HEK293 (cell line): ENCODE data around the gene SYNPO2L.

Experiments used
- CTCF ChIA-PET: fragments of 350-600 bp; formaldehyde crosslinking; extraction: SDS; loops from one replicate; lab custom pipeline; 2021; ENCODE audit warnings: antibody characterized with exemption; lab: Yijun Ruan, JAX
- POLR2A ChIA-PET: fragments of 300-600 bp; formaldehyde crosslinking; extraction: SDS; loops from one replicate; lab custom pipeline; 2020; ENCODE audit warnings: antibody characterized with exemption, inconsistent platforms; lab: Yijun Ruan, JAX
- H3K27ac ChIP-seq: fragments of 200-500 bp; sonication (Bioruptor generic); 2 replicates; pipeline ENCODE4 v1.5.1; 2014; ENCODE audit warnings: low read depth, low read length, control low read depth, inconsistent platforms; ENCODE audit errors: extremely low read depth
- H3K36me3 ChIP-seq, 2 experiments: fragments of 200-500 bp in 1 of 2; sonication (Bioruptor generic) in 1 of 2; 1 replicate in 1 of 2; 2 replicates in 1 of 2; pipeline ENCODE4 v1.5.1; 2014 to 2017; ENCODE audit warnings: inconsistent platforms in 2 of 2, low read length in 2 of 2; ENCODE audit not compliant: control insufficient read depth in 2 of 2, insufficient read depth in 1 of 2
- H3K4me1 ChIP-seq: fragments of 200-500 bp; sonication (Bioruptor generic); 2 replicates; pipeline ENCODE4 v1.5.1; 2014; ENCODE audit warnings: mild to moderate bottlenecking, low read length, inconsistent platforms; ENCODE audit not compliant: control insufficient read depth, insufficient read depth
- H3K4me3 ChIP-seq: 2 replicates; pipeline ENCODE4 v1.5.1; 2011; ENCODE audit warnings: low read depth, mild to moderate bottlenecking, control low read depth, low read length, moderate library complexity
- H3K9me3 ChIP-seq: fragments of 200-500 bp; sonication (Bioruptor generic); 2 replicates; pipeline ENCODE4 v1.5.1; 2014; ENCODE audit warnings: low read depth, low read length, inconsistent platforms; ENCODE audit not compliant: control insufficient read depth, insufficient read depth
- ELK4 ChIP-seq: IDR thresholded peaks from 2 replicates; pipeline ENCODE4 v1.6.1; 2011; ENCODE audit warnings: mild to moderate bottlenecking, low read depth, low read length, borderline replicate concordance
- KLF8 ChIP-seq: fragments of 450-650 bp; formaldehyde crosslinking; IDR thresholded peaks from 2 replicates; pipeline ENCODE4 v1.5.1; 2016; ENCODE audit warnings: missing biosample characterization, missing genetic modification characterization
- MYNN ChIP-seq: fragments of 450-650 bp; formaldehyde crosslinking; IDR thresholded peaks from 2 replicates; pipeline ENCODE4 v1.5.1; 2016; ENCODE audit warnings: missing biosample characterization, missing genetic modification characterization, borderline replicate concordance
- OVOL3 ChIP-seq: fragments of 450-650 bp; formaldehyde crosslinking; IDR thresholded peaks from 2 replicates; pipeline ENCODE4 v1.5.1; 2016; ENCODE audit warnings: missing biosample characterization, missing genetic modification characterization
- PRDM1 ChIP-seq: fragments of 450-650 bp; formaldehyde crosslinking; IDR thresholded peaks from 2 replicates; pipeline ENCODE4; 2016; ENCODE audit warnings: missing biosample characterization, missing genetic modification characterization
- RBAK ChIP-seq: fragments of 450-650 bp; formaldehyde crosslinking; IDR thresholded peaks from 2 replicates; pipeline ENCODE4 v1.5.1; 2016; ENCODE audit warnings: missing biosample characterization, missing genetic modification characterization
- SALL2 ChIP-seq: fragments of 450-650 bp; formaldehyde crosslinking; IDR thresholded peaks from 2 replicates; pipeline ENCODE4 v1.5.0; 2017; ENCODE audit warnings: missing biosample characterization, mild to moderate bottlenecking, missing genetic modification characterization, borderline replicate concordance
- SCRT2 ChIP-seq: fragments of 450-650 bp; formaldehyde crosslinking; IDR thresholded peaks from 2 replicates; pipeline ENCODE4 v1.5.1; 2016; ENCODE audit warnings: missing biosample characterization, missing genetic modification characterization
- SP3 ChIP-seq: fragments of 450-650 bp; formaldehyde crosslinking; IDR thresholded peaks from 2 replicates; pipeline ENCODE4 v1.5.1; 2016; ENCODE audit warnings: missing biosample characterization, missing genetic modification characterization
- TCF7L2 ChIP-seq: IDR thresholded peaks from 2 replicates; pipeline ENCODE4 v1.6.1; 2011; ENCODE audit warnings: low read depth, mild to moderate bottlenecking, inconsistent platforms, low read length, moderate library complexity, borderline replicate concordance
- TRIM28 ChIP-seq: IDR thresholded peaks from 2 replicates; pipeline ENCODE4 v1.6.1; 2011; ENCODE audit warnings: low read length, control low read depth, borderline replicate concordance
- ZBTB44 ChIP-seq: fragments of 450-650 bp; IDR thresholded peaks from 2 replicates; pipeline ENCODE4 v1.5.1; 2018; ENCODE audit warnings: missing biosample characterization, mild to moderate bottlenecking, missing genetic modification characterization
- ZIC2 ChIP-seq: fragments of 450-650 bp; formaldehyde crosslinking; IDR thresholded peaks from 2 replicates; pipeline ENCODE4 v1.5.1; 2016; ENCODE audit warnings: missing biosample characterization, missing genetic modification characterization
- ZNF140 ChIP-seq: fragments of 450-650 bp; formaldehyde crosslinking; IDR thresholded peaks from 2 replicates; pipeline ENCODE4 v1.5.1; 2016; ENCODE audit warnings: missing biosample characterization, missing genetic modification characterization
- ZNF202 ChIP-seq: fragments of 450-650 bp; formaldehyde crosslinking; IDR thresholded peaks from 2 replicates; pipeline ENCODE4 v1.5.1; 2016; ENCODE audit warnings: missing biosample characterization, missing genetic modification characterization, borderline replicate concordance
- ZNF221 ChIP-seq: fragments of 450-650 bp; formaldehyde crosslinking; IDR thresholded peaks from 2 replicates; pipeline ENCODE4 v1.5.1; 2017; ENCODE audit warnings: missing biosample characterization, missing genetic modification characterization, borderline replicate concordance
- ZNF398 ChIP-seq: fragments of 450-650 bp; formaldehyde crosslinking; IDR thresholded peaks from 2 replicates; pipeline ENCODE4 v1.5.1; 2017; ENCODE audit warnings: missing biosample characterization, missing genetic modification characterization
- ZNF404 ChIP-seq: fragments of 450-650 bp; formaldehyde crosslinking; IDR thresholded peaks from 2 replicates; pipeline ENCODE4 v1.5.1; 2017; ENCODE audit warnings: missing biosample characterization, missing genetic modification characterization
- ZNF473 ChIP-seq: fragments of 450-650 bp; formaldehyde crosslinking; IDR thresholded peaks from 2 replicates; pipeline ENCODE4 v1.5.1; 2017; ENCODE audit warnings: missing biosample characterization, missing genetic modification characterization
- ZNF514 ChIP-seq: fragments of 450-650 bp; formaldehyde crosslinking; IDR thresholded peaks from 2 replicates; pipeline ENCODE4 v1.5.1; 2016; ENCODE audit warnings: missing biosample characterization, missing genetic modification characterization
- ZNF549 ChIP-seq: fragments of 450-650 bp; IDR thresholded peaks from 2 replicates; pipeline ENCODE4 v1.5.1; 2018; ENCODE audit warnings: missing biosample characterization, missing genetic modification characterization, mild to moderate bottlenecking, inconsistent platforms, moderate library complexity
- ZNF623 ChIP-seq: fragments of 450-650 bp; formaldehyde crosslinking; IDR thresholded peaks from 2 replicates; pipeline ENCODE4 v1.5.1; 2016; ENCODE audit warnings: missing biosample characterization, missing genetic modification characterization
- ZNF654 ChIP-seq: fragments of 450-650 bp; formaldehyde crosslinking; IDR thresholded peaks from 2 replicates; pipeline ENCODE4 v1.5.1; 2016; ENCODE audit warnings: low read depth, missing biosample characterization, missing genetic modification characterization
- ZNF670 ChIP-seq: fragments of 450-650 bp; formaldehyde crosslinking; IDR thresholded peaks from 2 replicates; pipeline ENCODE4 v1.5.1; 2016; ENCODE audit warnings: missing biosample characterization, missing genetic modification characterization, low read depth
- ZNF701 ChIP-seq: fragments of 450-650 bp; formaldehyde crosslinking; IDR thresholded peaks from 2 replicates; pipeline ENCODE4 v1.5.1; 2016; ENCODE audit warnings: missing biosample characterization, missing genetic modification characterization
- ZNF76 ChIP-seq: fragments of 450-650 bp; formaldehyde crosslinking; IDR thresholded peaks from 2 replicates; pipeline ENCODE4; 2016; ENCODE audit warnings: low read depth, missing biosample characterization, missing genetic modification characterization, borderline replicate concordance
- ZNF777 ChIP-seq: fragments of 450-650 bp; formaldehyde crosslinking; IDR thresholded peaks from 2 replicates; pipeline ENCODE4 v1.5.1; 2017; ENCODE audit warnings: missing biosample characterization, missing genetic modification characterization, borderline replicate concordance
- ZSCAN5A ChIP-seq: fragments of 450-650 bp; formaldehyde crosslinking; IDR thresholded peaks from 2 replicates; pipeline ENCODE4 v1.5.1; 2016; ENCODE audit warnings: missing biosample characterization, missing genetic modification characterization

Gene SYNPO2L

GRCh38 chr10:73627300-73627699 lies 28.5 kb downstream of the SYNPO2L start:
- ChIA-PET POLR2A (interaction anchor here (0.7 to 1.1 kb wide), 3 partner anchors 12 to 26 kb away, joined by 3 to 4 read pairs (median 3); no protein-coding TSS in a partner anchor), CTCF (interaction anchor here (0.6 to 4.4 kb wide), 4 partner anchors 16 to 360 kb away, joined by 3 to 28 read pairs (median 6); no protein-coding TSS in a partner anchor)
- no peak for TF ChIP-seq ZNF140 (tag by site-specific recombination)
- TF ChIP-seq ZNF76 (tag by site-specific recombination): no peak
- TF ChIP-seq SCRT2 (tag by site-specific recombination): 0 out of 2 replicates have a peak, but pooled peaks have one; percentile 24
- TF ChIP-seq TRIM28: no peak
- TF ChIP-seq ZNF221 (tag by site-specific recombination): no peak
- no peak overlapping the region for H3K4me3 ChIP-seq
- H3K27ac ChIP-seq: no peak overlapping the region
- H3K4me1 ChIP-seq: no peaks in the 10 kb centered on the region
- H3K9me3 ChIP-seq: no peaks in the 10 kb centered on the region
- no peaks in the 10 kb centered on the region; a peak in 1 of 3 replicates for H3K36me3 ChIP-seq

GRCh38 chr10:73625884-73626752 lies 29.7 kb downstream of the SYNPO2L start:
- CTCF ChIA-PET: interaction anchor here (0.6 to 2.4 kb wide), 4 partner anchors 10 to 1580 kb away, joined by 3 to 13 read pairs (median 4); no protein-coding TSS in a partner anchor
- H3K4me3 ChIP-seq: peak overlapping the region; percentile 80
- POLR2A ChIA-PET: interaction anchor here (0.5 to 1.4 kb wide), 19 partner anchors 15 to 1485 kb away, joined by 3 to 7 read pairs (median 4); partner anchors contain the start of genes DNAJC9, MYOZ1, PPP3CB and SAMD8
- TF ChIP-seq ZNF777 (no peak), SALL2 (tag by site-specific recombination) (no peak), RBAK (no peak), ZNF670 (tag by site-specific recombination) (no peak), ZNF514 (tag by site-specific recombination) (no peak), ZNF473 (tag by site-specific recombination) (no peak), ZSCAN5A (tag by site-specific recombination) (no peak), ZBTB44 (no peak), ZNF404 (tag by site-specific recombination) (no peak), ZNF398 (no peak), PRDM1 (tag by site-specific recombination) (0 out of 2 replicates have a peak, but pooled peaks have one; percentile 9), ZNF701 (tag by site-specific recombination) (no peak), ZNF654 (tag by site-specific recombination) (no peak), ZIC2 (tag by site-specific recombination) (no peak), OVOL3 (tag by site-specific recombination) (peak; percentile 76), ZNF623 (tag by site-specific recombination) (no peak; the same call in 1 of the 2 replicates), ZNF549 (tag by site-specific recombination) (no peak), ELK4 (no peak), SP3 (tag by site-specific recombination) (no peak), KLF8 (tag by site-specific recombination) (peak; percentile 61; the same call in 1 of the 2 replicates), MYNN (tag by site-specific recombination) (peak; percentile 91), ZNF202 (tag by site-specific recombination) (no peak), TCF7L2 (no peak)

More at GRCh38 chr10:73625884-73626752, 29.7 kb downstream of the SYNPO2L start:
- Histone ChIP-seq H3K9me3 (no peaks in the 10 kb centered on the region), H3K27ac (peak overlapping the region; percentile 60), H3K4me1 (no peaks in the 10 kb centered on the region), H3K36me3 (no peaks in the 10 kb centered on the region; a peak in 1 of 3 replicates)
